ENCODE data around the gene C1orf159.

The C1orf159 gene

DNA sequence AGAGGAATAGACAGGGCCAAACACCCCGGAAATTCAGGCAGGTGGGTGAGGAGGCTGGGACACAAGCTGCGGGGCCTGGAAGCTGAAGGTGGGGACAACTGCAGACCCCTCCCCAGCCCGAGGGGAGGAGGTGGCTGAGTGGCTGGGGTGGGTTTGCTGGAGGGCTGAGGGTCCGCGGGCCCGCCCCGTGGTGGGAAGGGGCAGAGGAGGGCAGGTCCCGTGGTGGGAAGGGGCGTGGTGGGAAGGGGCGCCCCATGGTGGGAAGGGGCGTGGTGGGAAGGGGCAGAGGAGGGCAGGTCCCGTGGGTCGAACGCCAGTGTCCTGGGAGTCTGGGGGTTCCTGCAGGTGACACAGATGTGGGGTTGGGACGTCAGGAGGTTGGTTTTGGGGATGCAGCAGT lies 33.5 kb upstream of the C1orf159 start:
- peaks cover 0 to 32% (median 22%) of the 10 kb centered on the region in 4 experiments for H3K4me1 ChIP-seq (ENCODE audit: control extremely low read depth in 1 of 4, control insufficient read depth in 4 of 4, insufficient read depth in 4 of 4, low read length in 3 of 4)
- H3K36me3 ChIP-seq (ENCODE audit: control insufficient read depth in 4 of 4, insufficient read depth in 4 of 4, low read length in 3 of 4): no peaks in the 10 kb centered on the region
- peaks cover 0 to 4% (median 0%) of the 10 kb centered on the region in 5 experiments for H3K9me3 ChIP-seq (ENCODE audit: control extremely low read depth in 1 of 5, control insufficient read depth in 4 of 5, insufficient read depth in 2 of 5, low read depth in 1 of 5, low read length in 4 of 5)
- H3K27ac ChIP-seq (ENCODE audit: insufficient read depth in 1 of 2, low read depth in 1 of 2, low read length in 2 of 2, poor library complexity in 1 of 2, severe bottlenecking in 2 of 2): no peak overlapping the region
- CTCF ChIA-PET: no interaction called here
- no peak for DNase-seq
- no peak overlapping the region for H3K4me3 ChIP-seq (ENCODE audit: control insufficient read depth in 1 of 7, extremely low read depth in 1 of 7, insufficient read depth in 4 of 7, low read depth in 2 of 7, low read length in 6 of 7)
- POLR2A ChIA-PET: no interaction called here
- H3K27me3 ChIP-seq (replicated peaks in 2 of 5; ENCODE audit: control insufficient read depth in 4 of 5, insufficient read depth in 5 of 5, low read length in 4 of 5): no peaks in the 10 kb centered on the region
- WGBS (ENCODE audit: insufficient coverage): 89% methylated on average over 8 of the region's 15 CpGs

GRCh38 chr1:1148569-1148968 lies 32.7 kb upstream of the C1orf159 start:
- WGBS (ENCODE audit: insufficient coverage): 98% methylated on average over 16 of the region's 24 CpGs
- H3K4me1 ChIP-seq (ENCODE audit: control extremely low read depth in 1 of 4, control insufficient read depth in 4 of 4, insufficient read depth in 4 of 4, low read length in 3 of 4): peaks cover 0 to 41% (median 30%) of the 10 kb centered on the region in 4 experiments
- H3K4me3 ChIP-seq (ENCODE audit: control insufficient read depth in 1 of 7, extremely low read depth in 1 of 7, insufficient read depth in 4 of 7, low read depth in 2 of 7, low read length in 6 of 7): no peak overlapping the region
- H3K27ac ChIP-seq (ENCODE audit: insufficient read depth in 1 of 2, low read depth in 1 of 2, low read length in 2 of 2, poor library complexity in 1 of 2, severe bottlenecking in 2 of 2): no peak overlapping the region
- no peaks in the 10 kb centered on the region for H3K27me3 ChIP-seq (replicated peaks in 2 of 5; ENCODE audit: control insufficient read depth in 4 of 5, insufficient read depth in 5 of 5, low read length in 4 of 5)
- peaks cover 0 to 4% (median 0%) of the 10 kb centered on the region in 5 experiments for H3K9me3 ChIP-seq (ENCODE audit: control extremely low read depth in 1 of 5, control insufficient read depth in 4 of 5, insufficient read depth in 2 of 5, low read depth in 1 of 5, low read length in 4 of 5)
- DNase-seq: no peak
- CTCF ChIA-PET: interaction anchor here (1.2 to 2.0 kb wide), 2 partner anchors 26 to 27 kb away, joined by 4 to 8 read pairs; no protein-coding TSS in a partner anchor
- H3K36me3 ChIP-seq (ENCODE audit: control insufficient read depth in 4 of 4, insufficient read depth in 4 of 4, low read length in 3 of 4): no peaks in the 10 kb centered on the region
- POLR2A ChIA-PET: no interaction called here

DNA sequence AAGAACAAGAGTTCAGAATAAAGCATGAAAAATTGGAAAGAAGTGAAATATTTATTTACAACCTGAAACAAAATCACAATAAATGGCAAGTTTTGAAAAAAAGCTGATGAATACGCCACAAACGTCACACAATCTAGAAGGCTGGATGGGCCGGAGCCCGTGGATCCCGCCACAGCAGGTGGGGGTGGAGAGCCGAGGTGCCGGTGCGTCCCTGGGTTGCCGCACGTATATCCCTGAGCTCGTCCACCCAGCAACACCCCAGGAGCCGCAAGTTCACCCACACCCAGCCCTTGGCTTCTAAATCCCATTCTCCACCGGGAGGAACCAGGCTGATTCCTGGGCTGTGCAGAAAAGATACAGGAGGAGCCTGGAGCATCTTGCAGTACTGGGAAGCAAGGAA lies 32.2 kb upstream of the C1orf159 start:
- WGBS (ENCODE audit: insufficient coverage): 99% methylated on average over 9 of the region's 13 CpGs
- DNase-seq: no peak
- H3K9me3 ChIP-seq (ENCODE audit: control extremely low read depth in 1 of 5, control insufficient read depth in 4 of 5, insufficient read depth in 2 of 5, low read depth in 1 of 5, low read length in 4 of 5): peaks cover 0 to 3% (median 0%) of the 10 kb centered on the region in 5 experiments
- peaks cover 0 to 46% (median 34%) of the 10 kb centered on the region in 4 experiments for H3K4me1 ChIP-seq (ENCODE audit: control extremely low read depth in 1 of 4, control insufficient read depth in 4 of 4, insufficient read depth in 4 of 4, low read length in 3 of 4)
- POLR2A ChIA-PET: no interaction called here
- H3K36me3 ChIP-seq (ENCODE audit: control insufficient read depth in 4 of 4, insufficient read depth in 4 of 4, low read length in 3 of 4): no peaks in the 10 kb centered on the region
- no peaks in the 10 kb centered on the region for H3K27me3 ChIP-seq (replicated peaks in 2 of 5; ENCODE audit: control insufficient read depth in 4 of 5, insufficient read depth in 5 of 5, low read length in 4 of 5)
- H3K27ac ChIP-seq (ENCODE audit: insufficient read depth in 1 of 2, low read depth in 1 of 2, low read length in 2 of 2, poor library complexity in 1 of 2, severe bottlenecking in 2 of 2): no peak overlapping the region
- CTCF ChIA-PET: interaction anchor here (1.2 to 2.0 kb wide), 2 partner anchors 26 to 28 kb away, joined by 4 to 8 read pairs; no protein-coding TSS in a partner anchor
- no peak overlapping the region for H3K4me3 ChIP-seq (ENCODE audit: control insufficient read depth in 1 of 7, extremely low read depth in 1 of 7, insufficient read depth in 4 of 7, low read depth in 2 of 7, low read length in 6 of 7)

DNA sequence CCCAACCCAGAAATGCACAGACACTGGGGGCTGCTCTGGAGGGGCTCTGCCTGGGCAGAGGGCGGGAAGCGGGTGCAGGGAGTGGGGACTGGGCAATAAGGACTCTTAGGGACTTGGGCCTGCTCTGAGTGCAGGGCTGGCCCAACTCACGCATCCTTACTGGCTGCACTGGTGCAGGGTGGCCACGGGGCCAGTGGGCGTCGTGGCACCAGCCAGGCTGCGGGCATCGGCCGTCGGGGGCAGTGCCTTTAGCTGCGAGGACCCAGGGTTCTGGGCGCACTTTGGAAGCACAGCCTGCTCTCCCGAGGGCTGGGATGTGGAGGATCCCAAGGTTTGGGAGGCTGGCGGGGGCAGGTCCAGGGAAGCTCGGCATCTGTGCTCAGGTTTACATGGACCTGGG lies 30.7 kb upstream of the C1orf159 start:
- ChIA-PET CTCF (no interaction called here), POLR2A (no interaction called here)
- Histone ChIP-seq H3K27me3 (replicated peaks in 2 of 5; ENCODE audit: control insufficient read depth in 4 of 5, insufficient read depth in 5 of 5, low read length in 4 of 5) (no peaks in the 10 kb centered on the region), H3K4me1 (ENCODE audit: control extremely low read depth in 1 of 4, control insufficient read depth in 4 of 4, insufficient read depth in 4 of 4, low read length in 3 of 4) (peaks cover 0 to 53% (median 40%) of the 10 kb centered on the region in 4 experiments), H3K9me3 (ENCODE audit: control extremely low read depth in 1 of 5, control insufficient read depth in 4 of 5, insufficient read depth in 2 of 5, low read depth in 1 of 5, low read length in 4 of 5) (no peaks in the 10 kb centered on the region), H3K4me3 (ENCODE audit: control insufficient read depth in 1 of 7, extremely low read depth in 1 of 7, insufficient read depth in 4 of 7, low read depth in 2 of 7, low read length in 6 of 7) (no peak overlapping the region), H3K27ac (ENCODE audit: insufficient read depth in 1 of 2, low read depth in 1 of 2, low read length in 2 of 2, poor library complexity in 1 of 2, severe bottlenecking in 2 of 2) (no peak overlapping the region), H3K36me3 (ENCODE audit: control insufficient read depth in 4 of 4, insufficient read depth in 4 of 4, low read length in 3 of 4) (no peaks in the 10 kb centered on the region)
- DNase-seq: no peak
- WGBS (ENCODE audit: insufficient coverage): 98% methylated on average over 15 of the region's 15 CpGs

DNA sequence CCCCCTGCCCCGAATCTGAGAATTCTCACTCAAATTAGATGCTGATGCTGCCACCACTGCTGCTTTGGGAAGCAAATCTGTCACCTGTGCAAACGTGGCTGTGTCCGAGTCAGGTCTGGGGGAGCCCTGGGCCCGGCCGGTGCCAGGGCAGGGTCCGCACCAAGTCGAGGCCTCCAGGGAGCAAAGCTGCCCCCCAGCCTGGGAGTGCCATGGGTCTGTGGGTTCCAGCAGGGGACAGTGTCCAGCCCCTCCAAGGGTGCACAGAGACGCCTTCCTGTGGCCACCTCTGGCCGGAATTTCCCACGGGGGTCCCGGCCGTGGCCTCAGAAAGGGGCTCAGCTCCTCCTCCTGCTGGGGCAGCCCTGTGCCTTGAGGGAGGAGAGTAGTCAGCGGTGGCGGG lies 30.1 kb upstream of the C1orf159 start:
- POLR2A ChIA-PET: no interaction called here
- 98% methylated on average over 7 of the region's 14 CpGs for WGBS (ENCODE audit: insufficient coverage)
- Histone ChIP-seq H3K27ac (ENCODE audit: insufficient read depth in 1 of 2, low read depth in 1 of 2, low read length in 2 of 2, poor library complexity in 1 of 2, severe bottlenecking in 2 of 2) (no peak overlapping the region), H3K9me3 (ENCODE audit: control extremely low read depth in 1 of 5, control insufficient read depth in 4 of 5, insufficient read depth in 2 of 5, low read depth in 1 of 5, low read length in 4 of 5) (no peaks in the 10 kb centered on the region), H3K4me3 (ENCODE audit: control insufficient read depth in 1 of 7, extremely low read depth in 1 of 7, insufficient read depth in 4 of 7, low read depth in 2 of 7, low read length in 6 of 7) (no peak overlapping the region), H3K27me3 (replicated peaks in 2 of 5; ENCODE audit: control insufficient read depth in 4 of 5, insufficient read depth in 5 of 5, low read length in 4 of 5) (no peaks in the 10 kb centered on the region), H3K36me3 (ENCODE audit: control insufficient read depth in 4 of 4, insufficient read depth in 4 of 4, low read length in 3 of 4) (no peaks in the 10 kb centered on the region), H3K4me1 (ENCODE audit: control extremely low read depth in 1 of 4, control insufficient read depth in 4 of 4, insufficient read depth in 4 of 4, low read length in 3 of 4) (peaks cover 0 to 53% (median 40%) of the 10 kb centered on the region in 4 experiments)
- DNase-seq: no peak
- CTCF ChIA-PET: no interaction called here

DNA sequence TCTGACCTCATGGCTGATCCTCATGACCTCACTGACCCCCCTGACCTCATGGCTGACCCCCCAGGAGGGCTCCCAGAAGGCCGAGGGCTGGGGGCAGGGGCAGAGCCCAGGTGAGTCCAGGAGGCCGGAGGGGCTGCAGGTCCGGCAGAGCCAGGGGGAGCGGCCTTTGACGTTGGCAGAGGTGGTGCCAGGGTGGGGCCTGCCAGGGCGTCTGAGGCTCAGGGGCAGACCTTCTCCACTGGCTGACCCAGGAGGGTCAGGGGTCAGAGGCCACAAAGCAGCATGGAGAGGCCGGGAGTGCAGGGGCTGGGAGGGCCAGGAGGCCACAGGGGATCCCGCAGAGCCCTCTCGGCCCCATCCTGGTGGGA lies 29.6 kb upstream of the C1orf159 start:
- WGBS (ENCODE audit: insufficient coverage): 96% methylated on average over 8 of the region's 9 CpGs
- no peaks in the 10 kb centered on the region for H3K36me3 ChIP-seq (ENCODE audit: control insufficient read depth in 4 of 4, insufficient read depth in 4 of 4, low read length in 3 of 4)
- CTCF ChIA-PET: no interaction called here

DNA sequence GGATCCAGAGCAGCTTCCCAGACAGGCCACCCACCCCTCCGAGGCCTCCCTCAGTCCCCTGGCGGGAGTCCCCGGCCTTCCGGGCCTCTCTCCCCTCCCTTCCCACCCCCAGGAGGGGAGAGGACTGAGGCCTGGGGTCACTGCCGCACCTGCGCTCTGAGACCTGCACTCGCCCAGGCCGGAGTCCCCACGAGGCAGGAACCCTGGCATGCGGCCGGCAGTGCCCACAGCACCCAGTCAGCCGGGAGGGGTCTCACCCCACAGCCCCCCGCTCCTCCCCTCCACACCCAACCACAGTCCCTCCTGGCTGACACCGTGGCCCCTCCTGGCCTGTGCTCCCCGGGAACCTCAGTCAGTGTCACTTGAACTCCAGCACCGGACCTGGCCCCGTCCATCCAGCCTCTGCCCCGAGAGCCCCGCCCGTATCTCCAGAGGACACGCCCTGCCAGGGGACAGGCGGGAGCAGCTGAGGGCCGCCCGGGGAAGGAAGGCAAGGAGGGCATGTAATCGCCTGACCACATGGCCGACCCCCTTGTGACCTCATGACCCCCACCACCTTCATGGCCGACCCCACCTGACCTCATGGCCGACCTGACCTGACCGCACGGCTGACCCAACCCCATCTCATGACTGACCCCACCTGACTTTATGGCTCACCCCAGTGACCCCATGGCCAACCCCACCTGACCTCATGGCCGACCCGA lies 29.1 kb upstream of the C1orf159 start:
- peak overlapping the region; percentile 46 to 75 for H3K27ac ChIP-seq (ENCODE audit: insufficient read depth in 1 of 2, low read depth in 1 of 2, low read length in 2 of 2, poor library complexity in 1 of 2, severe bottlenecking in 2 of 2)
- H3K4me1 ChIP-seq (ENCODE audit: control extremely low read depth in 1 of 4, control insufficient read depth in 4 of 4, insufficient read depth in 4 of 4, low read length in 3 of 4): peaks cover 0 to 48% (median 35%) of the 10 kb centered on the region in 4 experiments
- CTCF ChIA-PET: interaction anchor here (1.2 kb wide), 1 partner anchor 23 kb away, joined by 4 read pairs; no protein-coding TSS in a partner anchor
- no peaks in the 10 kb centered on the region for H3K36me3 ChIP-seq (ENCODE audit: control insufficient read depth in 4 of 4, insufficient read depth in 4 of 4, low read length in 3 of 4)
- 87% methylated on average over 27 of the region's 32 CpGs for WGBS (ENCODE audit: insufficient coverage)
- POLR2A ChIA-PET: interaction anchor here (0.8 kb wide), 1 partner anchor 81 kb away, joined by 3 read pairs; no protein-coding TSS in a partner anchor
- no peaks in the 10 kb centered on the region for H3K9me3 ChIP-seq (ENCODE audit: control extremely low read depth in 1 of 5, control insufficient read depth in 4 of 5, insufficient read depth in 2 of 5, low read depth in 1 of 5, low read length in 4 of 5)
- H3K27me3 ChIP-seq (replicated peaks in 2 of 5; ENCODE audit: control insufficient read depth in 4 of 5, insufficient read depth in 5 of 5, low read length in 4 of 5): no peaks in the 10 kb centered on the region
- H3K4me3 ChIP-seq (ENCODE audit: control insufficient read depth in 1 of 7, extremely low read depth in 1 of 7, insufficient read depth in 4 of 7, low read depth in 2 of 7, low read length in 6 of 7): no peak overlapping the region
- no peak for DNase-seq

More for the DNA sequence above, 29.6 kb upstream of the C1orf159 start:
- no peak for DNase-seq
- POLR2A ChIA-PET: no interaction called here
- H3K27me3 ChIP-seq (replicated peaks in 2 of 5; ENCODE audit: control insufficient read depth in 4 of 5, insufficient read depth in 5 of 5, low read length in 4 of 5): no peaks in the 10 kb centered on the region
- H3K9me3 ChIP-seq (ENCODE audit: control extremely low read depth in 1 of 5, control insufficient read depth in 4 of 5, insufficient read depth in 2 of 5, low read depth in 1 of 5, low read length in 4 of 5): no peaks in the 10 kb centered on the region
- H3K4me1 ChIP-seq (ENCODE audit: control extremely low read depth in 1 of 4, control insufficient read depth in 4 of 4, insufficient read depth in 4 of 4, low read length in 3 of 4): peaks cover 0 to 53% (median 40%) of the 10 kb centered on the region in 4 experiments
- H3K4me3 ChIP-seq (ENCODE audit: control insufficient read depth in 1 of 7, extremely low read depth in 1 of 7, insufficient read depth in 4 of 7, low read depth in 2 of 7, low read length in 6 of 7): no peak overlapping the region
- H3K27ac ChIP-seq (ENCODE audit: insufficient read depth in 1 of 2, low read depth in 1 of 2, low read length in 2 of 2, poor library complexity in 1 of 2, severe bottlenecking in 2 of 2): peak overlapping the region in 1 of 2 experiments; percentile 75
